Fibroblast of lung (primary cell): ENCODE data around the gene PADI2. TPM values are rescaled to one million over a fixed set of nuclear protein-coding genes. Genes with fewer than 3 reads are reported as not detected.

Experiments used
- DNase-seq, 2 donors: peaks; one replicate each; pipeline versions ENCODE4 v3.0.0 to v3.0.0-alpha.2; 2010; ENCODE audit warnings: low read depth in 2 of 2
- H2AFZ ChIP-seq: 2 replicates; pipeline ENCODE4 v1.5.1; 2012; ENCODE audit warnings: low read length, control low read depth, inconsistent platforms
- H3K27ac ChIP-seq: 2 replicates; pipeline ENCODE4 v1.5.1; 2011; ENCODE audit warnings: low read length, control low read depth; ENCODE audit not compliant: insufficient read depth
- H3K27me3 ChIP-seq: 2 replicates; pipeline ENCODE4 v1.5.1; 2011; ENCODE audit warnings: mild to moderate bottlenecking, low read length; ENCODE audit not compliant: control insufficient read depth, insufficient read depth
- H3K36me3 ChIP-seq: 2 replicates; pipeline ENCODE4 v1.5.1; 2011; ENCODE audit warnings: low read length; ENCODE audit not compliant: control insufficient read depth, insufficient read depth
- H3K4me1 ChIP-seq: 2 replicates; pipeline ENCODE4 v1.5.1; 2011; ENCODE audit warnings: low read length; ENCODE audit not compliant: control insufficient read depth, insufficient read depth; ENCODE audit errors: extremely low read depth
- H3K4me2 ChIP-seq: 2 replicates; pipeline ENCODE4 v1.5.1; 2011; ENCODE audit warnings: low read length, control low read depth; ENCODE audit not compliant: insufficient read depth; ENCODE audit errors: extremely low read depth
- H3K4me3 ChIP-seq, 4 experiments: fragments of 200-600 bp in 1 of 4; sonication (generic) in 1 of 4; replicated peaks in 1 of 4; 2 replicates each; pipeline ENCODE4 v1.5.1; 2011 to 2016; ENCODE audit warnings: low read length in 4 of 4, low read depth in 3 of 4, mild to moderate bottlenecking in 3 of 4, control low read depth in 2 of 4, inconsistent platforms in 1 of 4, mixed read lengths in 1 of 4; ENCODE audit not compliant: insufficient read depth in 1 of 4; ENCODE audit errors: control extremely low read depth in 1 of 4
- H3K79me2 ChIP-seq: 2 replicates; pipeline ENCODE4 v1.5.1; 2012; ENCODE audit warnings: mild to moderate bottlenecking, low read length, inconsistent platforms; ENCODE audit not compliant: control insufficient read depth, insufficient read depth
- H3K9ac ChIP-seq: 2 replicates; pipeline ENCODE4 v1.5.1; 2011; ENCODE audit warnings: mild to moderate bottlenecking, low read length, control low read depth; ENCODE audit not compliant: insufficient read depth
- H3K9me3 ChIP-seq: 2 replicates; pipeline ENCODE4 v1.5.1; 2012; ENCODE audit warnings: low read depth, low read length; ENCODE audit not compliant: control insufficient read depth, insufficient read depth
- H4K20me1 ChIP-seq: 2 replicates; pipeline ENCODE4 v1.5.1; 2011; ENCODE audit warnings: low read length; ENCODE audit not compliant: control insufficient read depth, insufficient read depth; ENCODE audit errors: extremely low read depth
- EZH2 ChIP-seq: IDR thresholded peaks from 2 replicates; pipeline ENCODE4 v1.5.1; 2012; ENCODE audit warnings: low read length, control low read depth, mild to moderate bottlenecking; ENCODE audit errors: missing control alignments
- polyA plus RNA-seq, 2 donors: library from polyadenylated mRNA; depleted of rRNA in 1 of 2; stranded (reverse) in 1 of 2; unstranded in 1 of 2; fragments of >200 nt; gene quantifications; 2 replicates each; pipeline ENCODE4 v1.2.1, GENCODE V29; 2011 to 2012; ENCODE audit warnings: missing spikeins in 1 of 2
- total RNA-seq: library from RNA; depleted of rRNA; stranded (reverse); fragments of >200 nt; gene quantifications from 2 replicates; pipeline ENCODE4 v1.2.1, GENCODE V29; 2014
- TF ChIP-seq, protein P1 (sequence below), 2 donors: IDR thresholded peaks in 1 of 2; conservative IDR thresholded peaks in 1 of 2; 1 replicate in 1 of 2; 2 replicates in 1 of 2; pipeline ENCODE4 v1.5.1; 2011 to 2012; ENCODE audit warnings: low read length in 2 of 2, control low read depth in 1 of 2, inconsistent platforms in 1 of 2, low read depth in 1 of 2, mild to moderate bottlenecking in 1 of 2

Gene PADI2
- total and polyA plus RNA-seq, 2 donors (not counting 1 experiment from before 2014, with no cell fraction given) = 0.03 TPM; not detected in 1

- DNase-seq = no peak
- peaks cover 2% of the 10 kb centered on the region for H3K4me1 ChIP-seq
- H3K4me3 ChIP-seq = no peak overlapping the region
- no peaks in the 10 kb centered on the region for H4K20me1 ChIP-seq
- H3K79me2 ChIP-seq = no peaks in the 10 kb centered on the region
- H2AFZ ChIP-seq = no peak overlapping the region
- TF ChIP-seq EZH2 = no peak
- TF ChIP-seq, protein P1, sequence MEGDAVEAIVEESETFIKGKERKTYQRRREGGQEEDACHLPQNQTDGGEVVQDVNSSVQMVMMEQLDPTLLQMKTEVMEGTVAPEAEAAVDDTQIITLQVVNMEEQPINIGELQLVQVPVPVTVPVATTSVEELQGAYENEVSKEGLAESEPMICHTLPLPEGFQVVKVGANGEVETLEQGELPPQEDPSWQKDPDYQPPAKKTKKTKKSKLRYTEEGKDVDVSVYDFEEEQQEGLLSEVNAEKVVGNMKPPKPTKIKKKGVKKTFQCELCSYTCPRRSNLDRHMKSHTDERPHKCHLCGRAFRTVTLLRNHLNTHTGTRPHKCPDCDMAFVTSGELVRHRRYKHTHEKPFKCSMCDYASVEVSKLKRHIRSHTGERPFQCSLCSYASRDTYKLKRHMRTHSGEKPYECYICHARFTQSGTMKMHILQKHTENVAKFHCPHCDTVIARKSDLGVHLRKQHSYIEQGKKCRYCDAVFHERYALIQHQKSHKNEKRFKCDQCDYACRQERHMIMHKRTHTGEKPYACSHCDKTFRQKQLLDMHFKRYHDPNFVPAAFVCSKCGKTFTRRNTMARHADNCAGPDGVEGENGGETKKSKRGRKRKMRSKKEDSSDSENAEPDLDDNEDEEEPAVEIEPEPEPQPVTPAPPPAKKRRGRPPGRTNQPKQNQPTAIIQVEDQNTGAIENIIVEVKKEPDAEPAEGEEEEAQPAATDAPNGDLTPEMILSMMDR (conservative IDR thresholded peaks at IDR 0.05 in 1 of 2, IDR thresholded peaks at IDR 0.05 in 1 of 2; ENCODE audit: low read depth in 1 of 2, low read length in 2 of 2) = no peak
- no peaks in the 10 kb centered on the region for H3K9me3 ChIP-seq
- H3K4me2 ChIP-seq = no peak overlapping the region
- no peaks in the 10 kb centered on the region for H3K36me3 ChIP-seq
- no peak overlapping the region for H3K27ac ChIP-seq
- no peak overlapping the region for H3K9ac ChIP-seq
- H3K27me3 ChIP-seq = peaks cover 30% of the 10 kb centered on the region
Measured at GRCh38 chr1:17113963-17114362, 5.3 kb downstream of the PADI2 start.

GRCh38 chr1:17112496-17113236, 6.6 kb downstream of the PADI2 start:
- no peak for DNase-seq
- TF ChIP-seq EZH2 = no peak
- H3K27ac ChIP-seq = no peak overlapping the region

GRCh38 chr1:17112076-17112475, 7.2 kb downstream of the PADI2 start:
- H3K9ac ChIP-seq = no peak overlapping the region

More at GRCh38 chr1:17112496-17113236, 6.6 kb downstream of the PADI2 start:
- no peak overlapping the region for H3K4me3 ChIP-seq
- no peaks in the 10 kb centered on the region for H3K4me1 ChIP-seq
- no peaks in the 10 kb centered on the region for H3K36me3 ChIP-seq
- peaks cover 17% of the 10 kb centered on the region for H3K27me3 ChIP-seq
- H2AFZ ChIP-seq = no peak overlapping the region
- H3K9ac ChIP-seq = no peak overlapping the region
- no peaks in the 10 kb centered on the region for H3K79me2 ChIP-seq
- no peaks in the 10 kb centered on the region for H3K9me3 ChIP-seq
- no peaks in the 10 kb centered on the region for H4K20me1 ChIP-seq
- H3K4me2 ChIP-seq = no peak overlapping the region

More at GRCh38 chr1:17112076-17112475, 7.2 kb downstream of the PADI2 start:
- H4K20me1 ChIP-seq = no peaks in the 10 kb centered on the region
- no peak overlapping the region for H3K4me3 ChIP-seq
- no peak overlapping the region for H3K27ac ChIP-seq
- H3K4me1 ChIP-seq = no peaks in the 10 kb centered on the region
- H3K4me2 ChIP-seq = no peak overlapping the region
- H3K79me2 ChIP-seq = no peaks in the 10 kb centered on the region
- no peaks in the 10 kb centered on the region for H3K36me3 ChIP-seq
- peaks cover 13% of the 10 kb centered on the region for H3K27me3 ChIP-seq
- TF ChIP-seq EZH2 = no peak
- TF ChIP-seq, protein P1 (conservative IDR thresholded peaks at IDR 0.05 in 1 of 2, IDR thresholded peaks at IDR 0.05 in 1 of 2; ENCODE audit: low read depth in 1 of 2, low read length in 2 of 2) = no peak
- no peaks in the 10 kb centered on the region for H3K9me3 ChIP-seq
- no peak overlapping the region for H2AFZ ChIP-seq
- no peak for DNase-seq
